Articular chondrocyte of knee joint (primary cell): Measurements from ENCODE around the gene ADSS2. TPM values are rescaled to one million over a fixed set of nuclear protein-coding genes. Genes with fewer than 3 reads are reported as not detected.

Experiments
- total RNA-seq: library from RNA; depleted of rRNA; stranded (reverse); fragments of >200 nt; gene quantifications from 2 replicates; pipeline ENCODE4 v1.2.3, GENCODE V29; 2012

Gene ADSS2
- total RNA-seq: 56.6 and 66.8 TPM in 2 replicates

GRCh38 chr1:244451539-244451950 lies at the start of gene ADSS2:
Gene ADSS2, minus strand, starts transcription at chr1:244451909. Its CDS starts 92 bp downstream, at chr1:244451817.

GRCh38 chr1:244461245-244462071 lies 9.7 kb upstream of the ADSS2 start, which contains the start of gene CATSPERE:
Gene CATSPERE, plus strand, starts transcription at chr1:244461273. Its CDS starts 157 bp downstream, at chr1:244461430.

Other genes with a start within 250 kb of the ADSS2 start
- gene CATSPERE, start 9.4 kb upstream of the ADSS2 start, total RNA-seq: 2.4 TPM in 2 replicates
- 79.2 and 84.0 TPM in 2 replicates for gene DESI2, start 201.2 kb upstream of the ADSS2 start, total RNA-seq